ENCODE results near the gene E2F1. TPM values are rescaled to one million over a fixed set of nuclear protein-coding genes. Genes with fewer than 3 reads are reported as not detected.
A peak's percentile ranks its signal among the peaks of the same experiment; 100 is the strongest.

The E2F1 gene
- total and polyA plus RNA-seq, 4 donors = 4.2 to 10.9 (median 8.5) TPM

DNA sequence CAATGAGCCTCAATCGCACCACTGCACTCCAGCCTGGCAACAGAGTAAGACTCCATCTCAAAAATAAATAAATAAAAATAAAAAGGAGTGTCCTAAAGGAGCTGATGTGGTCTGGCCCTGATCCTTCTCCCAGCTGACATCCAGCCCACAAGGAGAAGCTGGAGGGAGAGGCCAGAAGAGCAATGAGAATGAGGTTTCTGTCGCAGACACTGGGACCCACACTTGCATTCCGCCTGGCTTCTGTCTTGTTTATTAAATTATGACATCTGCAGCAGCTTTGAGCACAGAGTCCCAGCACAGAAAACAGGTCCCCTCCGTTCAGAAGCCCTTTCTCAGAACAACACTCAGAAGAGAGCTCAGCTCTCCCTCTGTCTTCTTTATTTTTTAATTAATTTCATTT lies 10.3 kb upstream of the E2F1 start:
- no peak overlapping the region for H3K27ac ChIP-seq (ENCODE audit: low read depth in 1 of 2, low read length in 1 of 2)
- WGBS, 2 donors = 88 to 93% methylated on average over 4 of the region's 4 CpGs
- H3K4me3 ChIP-seq = no peak overlapping the region

DNA sequence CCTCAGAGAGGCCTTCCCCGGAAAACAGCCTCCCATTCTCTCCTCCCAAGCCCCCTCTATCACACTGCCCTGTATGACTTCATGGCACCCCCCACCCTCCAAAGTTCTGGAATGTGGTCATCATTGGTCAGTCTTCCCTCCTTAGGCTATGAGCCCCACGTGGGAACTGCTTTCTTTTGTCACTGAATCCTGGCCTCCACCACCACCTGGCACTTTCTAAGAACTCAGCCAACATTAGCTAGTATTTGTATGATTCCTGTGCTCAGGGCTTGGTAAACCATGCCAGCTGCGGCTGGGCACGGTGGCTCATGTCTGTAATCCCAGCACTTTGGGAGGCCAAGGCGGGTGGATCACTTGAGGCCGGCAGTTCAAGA lies 8.4 kb upstream of the E2F1 start:
- no peaks in the 10 kb centered on the region for H3K27me3 ChIP-seq (ENCODE audit: control insufficient read depth in 3 of 3, insufficient read depth in 3 of 3, low read length in 2 of 3)
- peak overlapping the region in 1 of 2 donors; percentile 9 for H3K27ac ChIP-seq (ENCODE audit: low read depth in 1 of 2, low read length in 1 of 2)
- H3K4me1 ChIP-seq (ENCODE audit: control insufficient read depth in 5 of 5, insufficient read depth in 5 of 5, low read length in 5 of 5) = peaks cover 0 to 10% (median 3%) of the 10 kb centered on the region in 5 donors
- WGBS, 2 donors = 66 to 72% methylated on average over 6 of the region's 6 CpGs
- no peak overlapping the region for H3K4me3 ChIP-seq
- no peak overlapping the region for H3K9ac ChIP-seq (ENCODE audit: insufficient read depth in 1 of 2, low read length in 2 of 2)
- DNase-seq = no peak
- no peaks in the 10 kb centered on the region for H3K36me3 ChIP-seq (ENCODE audit: control insufficient read depth in 4 of 4, insufficient read depth in 4 of 4, low read length in 4 of 4)
- no peaks in the 10 kb centered on the region for H3K9me3 ChIP-seq (ENCODE audit: control insufficient read depth in 4 of 4, insufficient read depth in 3 of 4, low read length in 3 of 4)
- ATAC-seq (ENCODE audit: insufficient read depth, low FRiP score) = no peak
- TF ChIP-seq, protein P1, sequence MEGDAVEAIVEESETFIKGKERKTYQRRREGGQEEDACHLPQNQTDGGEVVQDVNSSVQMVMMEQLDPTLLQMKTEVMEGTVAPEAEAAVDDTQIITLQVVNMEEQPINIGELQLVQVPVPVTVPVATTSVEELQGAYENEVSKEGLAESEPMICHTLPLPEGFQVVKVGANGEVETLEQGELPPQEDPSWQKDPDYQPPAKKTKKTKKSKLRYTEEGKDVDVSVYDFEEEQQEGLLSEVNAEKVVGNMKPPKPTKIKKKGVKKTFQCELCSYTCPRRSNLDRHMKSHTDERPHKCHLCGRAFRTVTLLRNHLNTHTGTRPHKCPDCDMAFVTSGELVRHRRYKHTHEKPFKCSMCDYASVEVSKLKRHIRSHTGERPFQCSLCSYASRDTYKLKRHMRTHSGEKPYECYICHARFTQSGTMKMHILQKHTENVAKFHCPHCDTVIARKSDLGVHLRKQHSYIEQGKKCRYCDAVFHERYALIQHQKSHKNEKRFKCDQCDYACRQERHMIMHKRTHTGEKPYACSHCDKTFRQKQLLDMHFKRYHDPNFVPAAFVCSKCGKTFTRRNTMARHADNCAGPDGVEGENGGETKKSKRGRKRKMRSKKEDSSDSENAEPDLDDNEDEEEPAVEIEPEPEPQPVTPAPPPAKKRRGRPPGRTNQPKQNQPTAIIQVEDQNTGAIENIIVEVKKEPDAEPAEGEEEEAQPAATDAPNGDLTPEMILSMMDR (IDR thresholded peaks at IDR 0.05; ENCODE audit: control extremely low read depth, extremely low read depth) = no peak

More for the DNA sequence above, 10.3 kb upstream of the E2F1 start:
- no peak overlapping the region for H3K9ac ChIP-seq (ENCODE audit: insufficient read depth in 1 of 2, low read length in 2 of 2)
- no peaks in the 10 kb centered on the region for H3K36me3 ChIP-seq (ENCODE audit: control insufficient read depth in 4 of 4, insufficient read depth in 4 of 4, low read length in 4 of 4)
- ATAC-seq (ENCODE audit: insufficient read depth, low FRiP score) (no peak), DNase-seq (no peak)
- TF ChIP-seq, protein P1 (IDR thresholded peaks at IDR 0.05; ENCODE audit: control extremely low read depth, extremely low read depth) = no peak
- H3K27me3 ChIP-seq (ENCODE audit: control insufficient read depth in 3 of 3, insufficient read depth in 3 of 3, low read length in 2 of 3) = no peaks in the 10 kb centered on the region
- H3K4me1 ChIP-seq (ENCODE audit: control insufficient read depth in 5 of 5, insufficient read depth in 5 of 5, low read length in 5 of 5) = peaks cover 0 to 10% (median 3%) of the 10 kb centered on the region in 5 donors
- H3K9me3 ChIP-seq (ENCODE audit: control insufficient read depth in 4 of 4, insufficient read depth in 3 of 4, low read length in 3 of 4) = no peaks in the 10 kb centered on the region

DNA sequence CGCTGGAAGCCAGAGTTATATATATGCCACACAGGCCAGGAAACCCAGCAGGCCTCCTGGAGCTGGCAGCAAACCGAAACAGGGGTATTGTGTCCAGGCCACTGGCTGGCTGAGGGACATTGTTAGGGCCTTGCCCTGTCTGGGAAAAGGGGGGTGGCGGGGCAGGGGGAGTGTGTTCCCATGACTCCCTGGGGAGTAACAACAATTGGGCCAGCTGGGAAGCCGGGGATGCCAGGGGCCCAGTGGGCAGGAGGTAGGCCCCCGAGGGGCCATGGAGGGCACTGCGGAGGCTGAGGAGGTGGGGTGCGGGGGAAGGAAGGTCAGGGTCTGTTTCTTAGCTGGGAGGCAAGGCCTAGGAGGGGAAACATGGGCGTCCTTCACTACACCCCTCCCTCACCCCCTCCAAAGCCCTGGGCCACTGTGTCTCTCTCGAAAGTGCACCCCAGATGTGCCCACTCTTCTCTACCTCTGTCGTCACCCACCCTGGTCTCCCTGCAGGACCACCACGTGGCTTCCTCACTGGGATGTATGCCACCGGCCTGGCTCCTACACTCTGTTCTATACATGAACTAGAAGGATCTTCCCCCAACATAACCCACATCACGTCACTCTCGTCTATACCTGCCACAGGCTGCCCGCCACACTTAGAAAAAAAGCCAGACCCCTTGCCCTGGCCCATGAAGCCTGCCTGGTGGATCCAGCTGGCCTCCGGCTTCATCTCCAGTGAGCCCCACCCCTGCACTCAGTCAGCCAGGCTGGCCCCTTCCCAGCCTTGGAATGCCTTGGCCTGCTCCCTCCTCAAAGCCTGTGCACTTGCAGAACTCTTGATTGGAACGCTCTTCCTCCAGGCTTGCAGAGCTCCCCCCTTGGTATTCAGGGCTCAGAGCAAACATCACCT lies 7.8 kb upstream of the E2F1 start:
- Histone ChIP-seq H3K27me3 (ENCODE audit: control insufficient read depth in 3 of 3, insufficient read depth in 3 of 3, low read length in 2 of 3) (no peaks in the 10 kb centered on the region), H3K4me1 (ENCODE audit: control insufficient read depth in 5 of 5, insufficient read depth in 5 of 5, low read length in 5 of 5) (peaks cover 0 to 12% (median 3%) of the 10 kb centered on the region in 5 donors), H3K4me3 (no peak overlapping the region), H3K9ac (ENCODE audit: insufficient read depth in 1 of 2, low read length in 2 of 2) (no peak overlapping the region), H3K36me3 (ENCODE audit: control insufficient read depth in 4 of 4, insufficient read depth in 4 of 4, low read length in 4 of 4) (no peaks in the 10 kb centered on the region), H3K27ac (ENCODE audit: low read depth in 1 of 2, low read length in 1 of 2) (peak overlapping the region in 1 of 2 donors; percentile 35), H3K9me3 (ENCODE audit: control insufficient read depth in 4 of 4, insufficient read depth in 3 of 4, low read length in 3 of 4) (no peaks in the 10 kb centered on the region)
- TF ChIP-seq, protein P1 (IDR thresholded peaks at IDR 0.05; ENCODE audit: control extremely low read depth, extremely low read depth) = no peak
- peak; percentile 66 to 76 (median 74) for DNase-seq
- ATAC-seq (ENCODE audit: insufficient read depth, low FRiP score) = peak; percentile 27
- WGBS, 2 donors = 72 to 83% methylated on average over 17 of the region's 17 CpGs

Measured in lung (tissue), 12 donors.